ENCODE results near the gene RXRA. TPM values are rescaled to one million over a fixed set of nuclear protein-coding genes. Genes with fewer than 3 reads are reported as not detected.

RXRA gene
- total RNA-seq, 1 experiment from 2014 or later: 29.9 TPM

DNA sequence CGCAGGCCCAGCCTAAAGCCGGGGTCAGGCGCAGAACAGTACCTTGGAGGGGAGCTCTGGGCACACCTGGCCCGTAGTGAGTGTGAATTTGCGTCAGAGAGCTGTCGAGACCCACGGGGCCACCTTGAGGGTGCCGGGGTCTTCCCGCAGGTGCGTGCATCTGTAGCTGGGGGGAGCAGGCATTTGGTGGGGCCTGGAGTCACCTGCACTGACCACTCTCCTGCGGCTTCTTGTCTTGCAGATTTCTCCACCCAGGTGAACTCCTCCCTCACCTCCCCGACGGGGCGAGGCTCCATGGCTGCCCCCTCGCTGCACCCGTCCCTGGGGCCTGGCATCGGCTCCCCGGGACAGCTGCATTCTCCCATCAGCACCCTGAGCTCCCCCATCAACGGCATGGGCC is 75.1 kb downstream of the RXRA start:
- H2AK5ac ChIP-seq (ENCODE audit: insufficient read length, low read length): no peak overlapping the region
- no peak overlapping the region for H3K4ac ChIP-seq (ENCODE audit: low read depth, low read length)
- H3K79me1 ChIP-seq (ENCODE audit: insufficient read depth, low read depth, low read length, poor library complexity, severe bottlenecking): peaks cover 3% of the 10 kb centered on the region
- Mint-ChIP-seq H3K4me3 (no peak overlapping the region), H3K9me3 (peaks cover 4 to 6% of the 10 kb centered on the region in 2 experiments; a peak in 3 of 5 replicates), H3K36me3 (ENCODE audit: insufficient read depth in 1 of 3, low read depth in 3 of 3) (peaks cover 0 to 9% (median 6%) of the 10 kb centered on the region in 3 experiments; a peak in 6 of 7 replicates), H3K27me3 (ENCODE audit: low read depth) (no peaks in the 10 kb centered on the region), H3K27ac (no peak overlapping the region), H3K4me1 (peaks cover 3 to 8% of the 10 kb centered on the region in 2 experiments)
- H2BK120ac ChIP-seq (ENCODE audit: low read depth, low read length, poor library complexity, severe bottlenecking): no peak overlapping the region
- TF ChIP-seq CTCF (conservative IDR thresholded peaks at IDR 0.05): no peak
- H4K5ac ChIP-seq (ENCODE audit: insufficient read length, low read depth, low read length): no peak overlapping the region
- no peaks in the 10 kb centered on the region for H3K4me1 ChIP-seq (ENCODE audit: insufficient read depth, low read length)
- no peak overlapping the region for H2BK15ac ChIP-seq (ENCODE audit: low read depth, low read length)
- H3K18ac ChIP-seq (ENCODE audit: insufficient read length, low read depth, low read length): no peak overlapping the region
- no peaks in the 10 kb centered on the region for H3K27me3 ChIP-seq (ENCODE audit: insufficient read depth, low read length)
- H2BK5ac ChIP-seq (ENCODE audit: insufficient read length, low read length): no peak overlapping the region
- H4K8ac ChIP-seq (replicated peaks; ENCODE audit: insufficient read length, low read depth, low read length): no peak overlapping the region
- H3K27ac ChIP-seq (ENCODE audit: insufficient read length, low read depth, low read length): no peak overlapping the region
- H3K56ac ChIP-seq (ENCODE audit: insufficient read length, low read depth, low read length): no peak overlapping the region
- no peaks in the 10 kb centered on the region for H4K20me1 ChIP-seq (ENCODE audit: control insufficient read depth, insufficient read depth, insufficient read length)
- no CpG with 5 or more reads among the region's 19 CpGs for WGBS (ENCODE audit: extremely low coverage, insufficient read length, low lambda C conversion rate)
- H3K9me3 ChIP-seq (ENCODE audit: control insufficient read depth, low read depth, low read length): no peaks in the 10 kb centered on the region
- H2AFZ ChIP-seq (ENCODE audit: low read length): no peak overlapping the region
- H3K79me2 ChIP-seq (ENCODE audit: insufficient read depth, low read length): no peaks in the 10 kb centered on the region
- no peak overlapping the region for H2BK20ac ChIP-seq (ENCODE audit: low read depth, low read length, poor library complexity, severe bottlenecking)
- DNase-seq: no peak
- H3K23ac ChIP-seq (ENCODE audit: insufficient read length, low read depth, low read length): no peak overlapping the region
- no peak overlapping the region for H4K91ac ChIP-seq (ENCODE audit: insufficient read length, low read depth, low read length)
- no peak overlapping the region for H3K4me2 ChIP-seq (ENCODE audit: insufficient read depth, insufficient read length, low read length)
- no peak overlapping the region for H3K9ac ChIP-seq (ENCODE audit: extremely low read depth, insufficient read length, low read length)
- H3T11ph ChIP-seq (ENCODE audit: low read length): no peak overlapping the region
- peak overlapping the region; percentile 40; the same call in 1 of the 2 replicates for H3K14ac ChIP-seq (ENCODE audit: insufficient read depth, low read length)
- no peaks in the 10 kb centered on the region for H3K23me2 ChIP-seq (ENCODE audit: insufficient read length, low read depth, low read length, poor library complexity, severe bottlenecking)
- no peak overlapping the region for H2BK12ac ChIP-seq (ENCODE audit: insufficient read length, low read depth, low read length)
